Measurements from ENCODE around the gene SLC16A6. TPM values are rescaled to one million over a fixed set of nuclear protein-coding genes. Genes with fewer than 3 reads are reported as not detected.

Gene SLC16A6
- polyA plus RNA-seq, 1 donor (not counting 4 experiments of a cell fraction or from before 2014, with no cell fraction given): 0.14 TPM

- no peak for DNase-seq (ENCODE audit: low read depth, low spot score)
- Histone ChIP-seq H2AFZ (ENCODE audit: control insufficient read depth, low read length) (no peak overlapping the region), H4K20me1 (ENCODE audit: control insufficient read depth, extremely low read depth, insufficient read depth, low read length) (no peaks in the 10 kb centered on the region), H3K9me1 (ENCODE audit: control insufficient read depth, extremely low read depth, insufficient read depth, low read length) (no peaks in the 10 kb centered on the region), H3K79me2 (ENCODE audit: control insufficient read depth, insufficient read depth, low read length) (peaks cover 5% of the 10 kb centered on the region), H3K4me3 (ENCODE audit: control insufficient read depth in 2 of 3, extremely low read depth in 1 of 3, insufficient read depth in 2 of 3, low read depth in 1 of 3, low read length in 3 of 3) (no peak overlapping the region), H3K4me1 (ENCODE audit: control insufficient read depth, extremely low read depth, insufficient read depth, low read length) (peaks cover 8% of the 10 kb centered on the region), H3K4me2 (ENCODE audit: control insufficient read depth, extremely low read depth, insufficient read depth, low read depth, low read length) (no peak overlapping the region), H3K27ac (ENCODE audit: control insufficient read depth, insufficient read depth, low read length) (no peak overlapping the region), H3K9ac (ENCODE audit: control insufficient read depth, extremely low read depth, insufficient read depth, low read length) (no peak overlapping the region), H3K36me3 (ENCODE audit: control insufficient read depth in 2 of 2, extremely low read depth in 1 of 2, insufficient read depth in 2 of 2, low read length in 2 of 2) (peaks cover 1 to 3% of the 10 kb centered on the region in 2 experiments), H3K27me3 (ENCODE audit: control insufficient read depth, extremely low read depth, insufficient read depth, low read length) (no peaks in the 10 kb centered on the region), H3K9me3 (ENCODE audit: control insufficient read depth, low read depth, low read length) (no peaks in the 10 kb centered on the region)
- dilution Hi-C loops (cut with MboI; ENCODE audit: extremely low pct_ligation_motif_present, low sequenced_read_pairs): no loop called here
- FAIRE-seq: no peak
- no peak for TF ChIP-seq EZH2 (IDR thresholded peaks at IDR 0.05; ENCODE audit: low read length)
- TF ChIP-seq CTCF (optimal IDR thresholded peaks at IDR 0.05 in 1 of 3, IDR thresholded peaks at IDR 0.05 in 1 of 3, conservative IDR thresholded peaks at IDR 0.05 in 1 of 3; ENCODE audit: extremely low read depth in 1 of 3, insufficient read depth in 2 of 3, low read length in 3 of 3): no peak
These were observed 44.5 kb downstream of the SLC16A6 start for GRCh38 chr17:68246271-68247028.

DNA sequence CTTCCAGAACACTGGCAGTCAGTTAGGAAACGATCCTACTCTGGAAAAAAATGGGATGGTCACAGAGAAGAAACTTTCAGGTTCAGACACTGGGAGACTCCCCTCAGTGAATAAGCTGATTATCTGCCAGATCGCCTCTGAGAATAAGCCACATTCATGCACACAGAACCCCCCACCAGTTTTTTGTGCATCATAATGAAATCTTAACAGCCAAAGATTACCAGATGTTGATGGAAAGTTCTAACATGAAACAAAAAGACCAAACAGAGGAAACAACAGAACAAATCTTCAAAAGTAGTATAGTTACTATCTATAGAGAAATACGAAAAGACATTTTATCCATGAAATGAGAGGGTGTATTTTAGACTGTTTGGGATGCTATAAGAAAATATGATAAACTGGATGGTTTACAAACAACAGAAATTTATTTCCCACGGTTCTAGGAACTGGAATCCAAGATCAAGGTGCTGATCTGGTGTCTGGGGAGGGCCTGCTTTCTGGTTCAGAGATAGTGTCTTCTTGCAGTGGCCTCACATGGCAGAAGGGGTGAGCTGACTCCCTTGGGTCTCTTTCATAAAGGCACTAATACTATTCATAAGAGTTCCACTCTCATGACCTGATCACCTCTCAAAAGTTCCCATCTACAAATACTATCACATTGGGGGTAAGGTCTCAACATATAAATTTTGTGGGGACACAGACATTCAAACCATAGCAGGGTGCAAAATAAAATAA is 51.1 kb downstream of the SLC16A6 start:
- Histone ChIP-seq H3K9me1 (ENCODE audit: control insufficient read depth, extremely low read depth, insufficient read depth, low read length) (no peaks in the 10 kb centered on the region), H3K4me3 (ENCODE audit: control insufficient read depth in 2 of 3, extremely low read depth in 1 of 3, insufficient read depth in 2 of 3, low read depth in 1 of 3, low read length in 3 of 3) (no peak overlapping the region), H4K20me1 (ENCODE audit: control insufficient read depth, extremely low read depth, insufficient read depth, low read length) (no peaks in the 10 kb centered on the region), H3K4me1 (ENCODE audit: control insufficient read depth, extremely low read depth, insufficient read depth, low read length) (no peaks in the 10 kb centered on the region), H3K9me3 (ENCODE audit: control insufficient read depth, low read depth, low read length) (no peaks in the 10 kb centered on the region), H3K79me2 (ENCODE audit: control insufficient read depth, insufficient read depth, low read length) (no peaks in the 10 kb centered on the region), H3K4me2 (ENCODE audit: control insufficient read depth, extremely low read depth, insufficient read depth, low read depth, low read length) (no peak overlapping the region), H2AFZ (ENCODE audit: control insufficient read depth, low read length) (no peak overlapping the region), H3K27me3 (ENCODE audit: control insufficient read depth, extremely low read depth, insufficient read depth, low read length) (no peaks in the 10 kb centered on the region), H3K9ac (ENCODE audit: control insufficient read depth, extremely low read depth, insufficient read depth, low read length) (no peak overlapping the region), H3K27ac (ENCODE audit: control insufficient read depth, insufficient read depth, low read length) (no peak overlapping the region), H3K36me3 (ENCODE audit: control insufficient read depth in 2 of 2, extremely low read depth in 1 of 2, insufficient read depth in 2 of 2, low read length in 2 of 2) (no peaks in the 10 kb centered on the region)
- TF ChIP-seq CTCF (optimal IDR thresholded peaks at IDR 0.05 in 1 of 3, IDR thresholded peaks at IDR 0.05 in 1 of 3, conservative IDR thresholded peaks at IDR 0.05 in 1 of 3; ENCODE audit: extremely low read depth in 1 of 3, insufficient read depth in 2 of 3, low read length in 3 of 3): no peak
- no peak for TF ChIP-seq EZH2 (IDR thresholded peaks at IDR 0.05; ENCODE audit: low read length)
- no peak for DNase-seq (ENCODE audit: low read depth, low spot score)
- no peak for FAIRE-seq
- dilution Hi-C loops (cut with MboI; ENCODE audit: extremely low pct_ligation_motif_present, low sequenced_read_pairs): no loop called here

Measured in keratinocyte (primary cell).